Hematopoietic multipotent progenitor cell treated with erythropoietin and hydrocortisone succinate and interleukin-3 and kit ligand, for 4 days (in vitro differentiated cells): ENCODE data around the gene PLB1.

Source experiments
- DNase-seq: peaks from one replicate; pipeline ENCODE4 v3.0.0-alpha.2; 2015

Gene PLB1

GRCh38 chr2:28674713-28675068 lies 178.8 kb downstream of the PLB1 start:
- no peak for DNase-seq

- no peak for DNase-seq
These were observed 180.4 kb downstream of the PLB1 start for GRCh38 chr2:28676152-28676835.

DNA sequence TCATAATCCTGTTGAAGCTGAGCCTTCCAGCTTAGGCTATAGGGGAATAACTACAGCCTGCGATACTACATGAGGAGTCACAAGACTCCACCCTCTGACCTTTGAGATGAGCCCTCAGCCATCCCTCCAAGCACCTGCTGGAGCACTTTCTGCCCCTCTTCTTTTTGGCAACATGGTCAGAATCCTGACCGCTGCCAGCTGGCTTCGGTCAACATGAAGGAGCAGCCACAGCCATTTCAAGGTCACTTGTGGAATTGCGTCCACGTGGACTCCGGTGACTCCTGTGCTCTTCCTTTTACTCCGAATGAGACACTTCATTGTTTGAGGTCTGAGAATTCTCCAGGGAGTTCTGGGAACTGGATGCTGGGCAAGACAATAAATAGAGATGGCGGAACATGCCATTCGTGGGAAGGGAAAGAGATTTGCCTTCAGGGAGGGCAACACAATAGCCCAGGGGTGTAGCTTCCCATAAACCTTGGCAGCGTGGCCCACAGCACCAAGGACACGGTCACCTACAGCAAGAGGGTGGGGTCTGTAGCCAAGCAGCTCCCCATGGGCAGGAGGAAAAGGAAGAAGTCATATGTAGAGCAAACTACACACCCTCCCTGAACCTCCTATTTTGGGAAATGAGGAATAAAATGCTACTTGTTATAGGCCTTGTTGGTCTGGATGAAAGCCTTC lies 182.5 kb downstream of the PLB1 start:
- DNase-seq = no peak

DNA sequence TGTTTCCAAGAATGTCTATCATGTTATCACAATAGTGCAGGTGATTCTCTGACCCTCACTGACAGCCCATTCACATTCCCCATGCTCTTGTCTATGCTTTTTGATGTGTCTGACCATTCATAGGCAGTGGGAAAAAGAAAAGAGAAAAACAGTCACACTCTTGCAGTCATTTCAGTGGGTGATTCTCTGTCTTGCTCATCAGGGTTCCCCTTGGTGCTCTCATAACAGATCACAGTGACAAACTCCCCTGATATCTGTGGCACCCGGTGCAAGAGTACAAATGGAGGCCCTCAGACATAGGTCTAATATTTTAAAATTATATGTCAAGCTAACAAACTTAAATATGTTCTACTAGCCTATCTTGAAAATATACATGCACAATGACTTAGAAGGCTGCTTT lies 183.1 kb downstream of the PLB1 start:
- no peak for DNase-seq

GRCh38 chr2:28680657-28681056 lies 184.8 kb downstream of the PLB1 start:
- DNase-seq = no peak

DNA sequence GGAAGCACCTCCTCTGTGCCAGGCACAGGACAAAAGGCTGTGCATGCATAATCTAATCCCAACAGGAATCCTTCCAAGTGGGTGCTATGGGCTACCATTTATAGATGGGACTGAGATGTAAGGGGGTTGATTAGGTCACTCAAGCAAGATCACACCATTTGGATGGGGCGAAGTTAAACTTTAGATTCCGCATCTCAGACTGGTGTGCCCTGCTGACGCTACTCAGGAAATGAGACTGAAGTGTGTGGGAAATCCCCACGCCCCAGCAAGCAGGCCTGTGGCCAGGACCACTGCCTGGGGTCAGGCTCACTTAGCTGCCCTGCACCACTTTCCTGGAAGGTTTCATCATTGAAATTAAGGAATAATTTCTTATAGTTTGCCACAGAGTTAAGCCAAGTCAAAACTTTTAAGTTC lies 185.3 kb downstream of the PLB1 start:
- DNase-seq = peak; percentile 18

- no peak for DNase-seq
These were observed 185.7 kb downstream of the PLB1 start for GRCh38 chr2:28681606-28682005.

GRCh38 chr2:28683100-28683706 lies 187.3 kb downstream of the PLB1 start:
- no peak for DNase-seq

GRCh38 chr2:28684142-28684858 lies 188.4 kb downstream of the PLB1 start:
- no peak for DNase-seq

GRCh38 chr2:28687171-28687570 lies 191.3 kb downstream of the PLB1 start:
- no peak for DNase-seq

DNA sequence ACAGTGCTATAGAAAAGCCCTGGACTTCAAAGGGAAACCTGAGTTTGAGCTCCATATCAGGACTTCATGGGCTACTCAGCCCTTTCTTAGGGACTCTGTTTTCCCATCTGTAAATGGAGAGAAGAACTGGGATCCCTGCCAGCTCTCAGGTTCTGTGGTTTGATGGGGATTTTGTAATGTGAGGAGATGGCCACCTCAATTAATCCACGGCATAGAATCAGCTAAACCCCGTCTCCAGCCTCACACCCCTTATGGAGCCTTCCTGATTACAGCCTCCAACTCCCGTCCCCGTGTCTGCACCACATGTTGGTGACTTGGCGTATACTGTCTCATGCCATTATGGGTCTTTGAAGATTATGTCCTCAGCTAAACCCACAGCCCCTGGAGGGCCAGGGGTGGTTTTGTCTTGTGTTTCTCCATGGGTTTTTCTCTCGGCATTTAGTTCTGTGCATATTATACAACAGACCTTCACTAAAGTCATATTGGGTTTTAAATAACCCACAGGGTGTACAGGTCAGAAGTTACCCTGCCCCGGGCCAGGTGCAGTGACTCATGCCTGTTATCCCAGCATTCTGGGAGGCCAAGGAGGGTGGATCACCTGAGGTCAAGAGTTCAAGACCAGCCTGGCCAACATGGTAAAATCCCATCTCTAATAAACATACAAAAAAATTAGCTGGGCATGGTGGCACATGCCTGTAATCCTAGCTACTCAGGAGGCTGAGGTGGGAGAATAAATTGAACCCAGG lies 192.0 kb downstream of the PLB1 start:
- no peak for DNase-seq

- DNase-seq = no peak
These were observed 193.0 kb downstream of the PLB1 start for GRCh38 chr2:28688818-28689217.

GRCh38 chr2:28689771-28690170 lies 193.9 kb downstream of the PLB1 start:
- no peak for DNase-seq

DNA sequence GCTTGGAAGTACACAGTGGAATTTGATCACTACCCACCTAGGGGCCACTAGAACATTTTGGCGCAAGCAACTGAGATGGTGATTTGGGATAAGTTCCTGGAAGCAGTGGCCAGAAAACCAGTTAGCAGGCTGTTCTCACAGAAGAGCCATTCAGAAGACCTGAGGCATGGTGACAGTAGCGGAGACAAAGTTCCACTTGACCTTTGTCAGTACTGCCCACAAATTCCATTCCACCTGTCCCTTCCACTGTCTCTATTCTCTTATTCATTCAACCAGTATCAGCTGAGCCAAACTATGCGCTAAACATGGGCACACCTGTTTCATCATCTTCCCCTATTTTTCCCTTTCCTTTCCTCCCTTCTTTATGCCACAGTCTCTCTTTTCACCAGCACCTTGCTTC lies 196.6 kb downstream of the PLB1 start:
- DNase-seq = no peak

- no peak for DNase-seq
These were observed 197.4 kb downstream of the PLB1 start for GRCh38 chr2:28693223-28693622.
